ENCODE data around the gene E2F6. TPM values are rescaled to one million over a fixed set of nuclear protein-coding genes. Genes with fewer than 3 reads are reported as not detected.

The E2F6 gene
- total RNA-seq: 10 to 100 TPM; 13.3 to 13.9 TPM
- long read RNA-seq, donor 1, partial matches to known transcripts: 0 of 5 reads
- long read RNA-seq, donor 1, other reads (novel, unspliced or antisense): 0 of 5 reads
- long read RNA-seq, donor 2, transcript E2F6-202 (7 exons, 3,218 nt): major isoform, 16 of 24 reads
- long read RNA-seq, donor 2, partial matches to known transcripts: 3 of 24 reads
- long read RNA-seq, donor 2, other reads (novel, unspliced or antisense): 2 of 24 reads

- peak; percentile 98 for DNase-seq (ENCODE audit: low spot score)
- intact Hi-C loops (cut with DNase I): loop anchor here in 1 of 2 donors (5.0 kb wide), 1 partner anchor 312 kb away; no protein-coding TSS in a partner anchor
These were observed at the start of gene E2F6 for GRCh38 chr2:11465485-11466306. Gene E2F6, minus strand, starts transcription at chr2:11466161. Its CDS starts 282 bp downstream, at chr2:11465879.

DNA sequence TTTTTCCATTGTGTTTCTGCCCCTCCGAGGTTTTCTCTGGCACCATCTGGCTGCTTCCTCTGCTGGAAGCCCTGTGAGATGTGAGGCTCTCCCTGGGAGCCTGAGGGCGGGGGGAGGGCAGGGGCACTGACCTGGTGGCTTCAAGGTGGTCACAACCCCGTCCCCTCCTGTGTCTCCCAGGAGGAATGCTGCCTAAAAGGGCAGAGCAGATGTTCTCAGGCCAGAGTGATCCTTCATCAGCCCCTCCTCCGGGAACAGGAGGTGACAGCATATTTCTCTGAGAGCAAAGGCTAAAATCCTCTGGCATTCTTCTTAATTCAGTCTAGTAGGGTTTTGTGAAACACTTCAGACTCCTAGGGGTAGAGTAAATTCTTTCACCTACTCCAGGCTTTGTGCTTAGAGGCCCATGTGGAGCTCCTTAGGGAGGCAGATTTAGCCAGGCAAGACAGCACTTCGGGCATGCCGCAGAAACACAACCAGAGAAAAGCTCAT lies 49.6 kb upstream of the E2F6 start:
- intact Hi-C loops (cut with DNase I): no loop called here
- DNase-seq (ENCODE audit: low spot score): no peak

DNA sequence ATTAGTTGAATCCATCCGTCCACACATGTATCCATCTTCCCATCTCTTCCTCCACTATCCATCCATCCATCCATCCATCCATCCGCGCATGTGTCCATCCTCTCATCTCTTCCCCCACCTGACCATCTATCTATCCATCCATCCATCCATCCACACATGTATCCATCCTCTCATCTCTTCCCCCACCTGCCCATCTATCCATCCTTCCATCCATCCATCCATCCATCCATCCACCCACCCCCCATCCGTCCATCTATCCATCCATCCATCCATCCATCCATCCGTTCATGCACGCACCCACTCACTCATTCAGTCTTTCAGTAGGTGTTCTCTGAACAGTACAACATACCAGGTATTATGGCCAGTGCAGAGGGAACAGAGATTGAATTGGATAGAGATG lies 48.9 kb upstream of the E2F6 start:
- no peak for DNase-seq (ENCODE audit: low spot score)
- intact Hi-C loops (cut with DNase I): no loop called here

DNA sequence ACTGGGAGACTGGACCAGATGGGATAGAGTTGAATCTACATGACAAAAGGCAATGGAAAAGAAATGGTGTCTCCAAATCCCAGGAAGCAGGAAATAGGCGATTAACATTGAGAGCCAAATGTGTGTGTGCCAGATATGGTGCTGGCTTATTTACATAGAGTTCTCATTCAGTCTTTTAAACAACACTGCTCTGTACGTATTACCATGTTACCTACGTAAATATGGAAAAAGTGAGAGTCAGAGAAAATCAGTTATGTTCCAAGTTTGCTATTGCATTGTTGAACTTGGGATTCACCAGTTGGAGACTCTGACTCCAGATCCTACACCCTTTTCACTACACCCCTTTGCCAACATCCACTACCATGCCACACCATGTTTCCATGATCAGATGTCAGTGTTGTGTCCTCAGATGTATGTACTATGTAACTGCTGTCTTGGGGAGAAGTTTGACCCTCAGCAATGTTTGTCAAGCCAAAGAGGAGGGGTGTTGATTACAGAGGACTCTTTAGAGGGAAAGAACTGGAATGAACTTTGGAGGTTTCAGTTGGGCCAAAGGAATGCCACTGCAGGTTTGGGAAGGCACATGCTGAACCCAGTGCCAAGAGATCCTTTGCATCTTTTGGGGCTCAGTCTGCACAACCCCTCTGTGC lies 48.2 kb upstream of the E2F6 start:
- intact Hi-C loops (cut with DNase I): no loop called here
- no peak for DNase-seq (ENCODE audit: low spot score)

GRCh38 chr2:11513319-11513718 lies 47.4 kb upstream of the E2F6 start:
- no peak for DNase-seq (ENCODE audit: low spot score)
- intact Hi-C loops (cut with DNase I): no loop called here

DNA sequence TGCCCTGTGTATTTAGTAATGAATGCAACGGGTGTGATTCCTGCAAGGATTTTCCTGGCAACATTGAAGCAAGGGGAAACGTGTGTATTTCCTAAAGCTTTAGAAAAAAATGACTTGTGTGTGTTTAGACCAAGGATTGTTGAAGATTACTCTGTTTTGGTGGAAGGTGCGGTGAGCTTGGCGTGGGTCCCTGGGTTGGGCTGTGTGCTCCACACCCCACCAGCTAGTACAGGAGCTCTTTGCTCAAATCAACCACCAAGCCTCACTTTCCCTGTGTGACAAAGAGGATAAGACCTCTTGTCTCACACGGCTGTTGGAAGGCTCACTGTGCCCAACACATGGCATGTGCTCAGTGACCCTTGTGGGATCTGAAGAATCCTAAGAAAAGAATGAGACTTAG lies 46.5 kb upstream of the E2F6 start:
- intact Hi-C loops (cut with DNase I): no loop called here
- no peak for DNase-seq (ENCODE audit: low spot score)

DNA sequence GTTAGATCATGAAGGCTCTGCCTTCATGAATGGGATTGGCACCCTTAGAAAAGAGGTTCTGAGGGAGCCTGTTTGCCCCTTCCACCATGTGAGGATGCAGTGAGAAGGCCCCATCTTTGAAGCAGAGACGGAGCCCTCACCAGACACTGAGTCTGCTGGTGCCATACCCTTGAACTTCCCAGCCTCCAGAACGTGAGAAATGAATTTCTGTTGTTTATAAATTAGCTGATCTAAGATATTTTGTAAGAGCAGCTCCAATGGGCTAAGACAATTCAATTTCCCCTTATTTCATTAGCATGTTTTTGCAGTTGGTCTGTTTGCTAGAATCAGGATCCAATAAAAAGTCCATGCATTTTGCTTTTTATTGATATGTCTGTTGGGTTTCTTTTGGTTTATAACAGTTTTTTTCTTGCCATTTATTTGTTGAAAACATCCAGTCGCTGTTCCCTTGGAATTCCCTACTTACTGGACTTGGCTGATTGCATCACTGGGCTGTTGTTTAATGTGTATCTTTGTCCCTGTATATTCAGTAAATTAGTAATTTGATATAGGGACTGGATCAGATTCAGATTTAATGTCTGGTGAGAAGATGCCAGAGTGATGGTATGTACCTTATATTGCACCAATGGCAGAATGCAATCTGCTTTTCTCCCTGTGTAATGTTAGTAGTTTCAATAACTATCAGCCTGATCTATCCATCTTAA lies 43.8 kb upstream of the E2F6 start:
- intact Hi-C loops (cut with DNase I): no loop called here
- DNase-seq (ENCODE audit: low spot score): no peak

GRCh38 chr2:11508279-11508678 lies 42.3 kb upstream of the E2F6 start:
- intact Hi-C loops (cut with DNase I): no loop called here
- DNase-seq (ENCODE audit: low spot score): no peak

- DNase-seq (ENCODE audit: low spot score): no peak
- intact Hi-C loops (cut with DNase I): no loop called here
These were observed 41.6 kb upstream of the E2F6 start for GRCh38 chr2:11507517-11507916.

GRCh38 chr2:11506611-11506969 lies 40.6 kb upstream of the E2F6 start:
- intact Hi-C loops (cut with DNase I): no loop called here
- DNase-seq (ENCODE audit: low spot score): no peak

GRCh38 chr2:11505652-11506610 lies 40.0 kb upstream of the E2F6 start:
- intact Hi-C loops (cut with DNase I): no loop called here
- no peak for DNase-seq (ENCODE audit: low spot score)

GRCh38 chr2:11503354-11503927 lies 37.5 kb upstream of the E2F6 start:
- intact Hi-C loops (cut with DNase I): loop anchor here in 1 of 2 donors (5.0 kb wide), 1 partner anchor 626 kb away; no protein-coding TSS in a partner anchor
- DNase-seq (ENCODE audit: low spot score): no peak

DNA sequence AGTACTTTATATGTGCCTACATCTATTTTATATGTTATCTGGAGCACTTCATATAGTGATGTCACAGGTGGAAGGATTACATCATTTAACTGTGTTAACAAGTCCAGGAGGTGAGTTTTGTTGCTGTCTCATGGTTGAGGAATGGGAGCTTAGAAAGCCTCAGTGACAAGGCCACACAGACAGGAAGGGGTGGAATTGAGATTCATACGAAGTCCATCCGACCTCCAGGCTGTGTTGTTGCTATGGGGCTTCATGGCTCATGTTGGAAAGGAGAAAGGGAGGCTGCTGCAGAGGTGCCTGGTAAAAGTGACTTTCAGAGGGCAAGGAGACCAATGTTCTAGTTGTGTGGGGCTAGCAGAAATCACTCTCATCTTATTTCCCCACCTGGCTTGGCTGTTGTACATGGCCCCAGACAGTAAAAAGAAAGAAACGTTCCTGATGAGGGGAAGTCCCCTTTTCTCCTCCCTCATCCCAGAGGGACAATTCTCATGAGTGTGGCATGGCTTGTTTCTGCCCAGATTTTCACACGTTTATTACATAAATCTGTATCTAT lies 36.9 kb upstream of the E2F6 start:
- DNase-seq (ENCODE audit: low spot score): no peak
- intact Hi-C loops (cut with DNase I): loop anchor here in 1 of 2 donors (5.0 kb wide), 1 partner anchor 626 kb away; no protein-coding TSS in a partner anchor

DNA sequence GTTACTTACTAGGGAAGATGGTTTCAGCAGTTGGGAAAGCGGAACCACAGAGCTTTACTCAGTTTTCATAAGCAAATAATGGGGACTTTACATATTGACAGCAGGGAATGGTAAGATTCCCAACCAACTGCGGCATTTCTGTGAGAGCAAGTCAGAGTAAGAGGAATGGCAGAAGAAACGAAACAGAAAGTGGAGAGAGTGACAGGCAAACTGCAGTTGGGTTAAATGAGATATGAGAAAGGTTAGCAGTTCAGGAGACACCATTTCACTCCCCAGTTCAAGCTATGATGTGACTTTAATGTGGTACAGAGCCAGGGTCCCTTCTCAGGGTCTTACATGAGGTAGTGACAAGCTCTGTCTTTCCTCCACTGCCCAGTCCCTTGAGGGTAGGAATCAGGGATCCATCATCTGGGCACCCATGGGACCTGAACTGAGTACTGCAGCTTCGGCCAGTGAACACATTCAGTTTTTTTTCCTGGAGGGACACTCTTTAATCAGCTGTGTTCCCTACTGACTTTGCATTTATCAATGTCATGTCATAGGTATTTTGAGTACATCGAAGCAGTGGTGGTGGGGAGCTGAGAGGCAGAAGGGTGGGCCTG lies 34.8 kb upstream of the E2F6 start:
- intact Hi-C loops (cut with DNase I): loop anchor here in 1 of 2 donors (5.0 kb wide), 1 partner anchor 624 kb away; no protein-coding TSS in a partner anchor
- DNase-seq (ENCODE audit: low spot score): no peak

- intact Hi-C loops (cut with DNase I): no loop called here
- no peak for DNase-seq (ENCODE audit: low spot score)
These were observed 33.3 kb upstream of the E2F6 start for GRCh38 chr2:11499081-11499743.

DNA sequence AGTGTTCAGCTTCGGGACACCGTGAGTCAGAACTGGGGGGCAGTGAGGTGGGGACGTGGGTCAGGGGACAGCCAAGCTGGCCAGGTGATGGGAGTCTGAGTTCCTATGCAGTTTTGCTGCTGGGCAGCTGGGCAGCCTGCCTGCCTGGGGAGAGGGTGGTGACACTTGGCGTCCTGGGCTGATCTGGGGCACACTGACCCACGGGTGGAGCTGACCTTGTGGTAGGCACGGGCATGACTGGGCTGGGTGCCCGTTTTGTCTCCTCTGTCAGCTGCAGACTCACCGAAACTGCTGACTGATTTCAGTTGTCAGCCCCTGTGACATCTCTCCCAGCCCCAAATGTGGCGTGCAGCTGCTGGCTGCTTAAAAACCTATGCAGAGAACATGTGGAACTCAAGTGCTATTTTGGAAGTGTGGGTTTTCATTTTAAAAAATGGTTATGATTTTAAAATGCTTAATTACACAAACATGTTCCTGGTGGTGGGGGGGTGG lies 32.6 kb upstream of the E2F6 start:
- intact Hi-C loops (cut with DNase I): no loop called here
- peak; percentile 83 for DNase-seq (ENCODE audit: low spot score)

All from posterior vena cava (tissue), 2 donors.